ENCODE data around the gene AUTS2. TPM values are rescaled to one million over a fixed set of nuclear protein-coding genes. Genes with fewer than 3 reads are reported as not detected.
A peak's percentile ranks its signal among the peaks of the same experiment; 100 is the strongest.

The AUTS2 gene
- total RNA-seq, 5 donors from 2014 or later (not counting 1 experiment from before 2014, with no cell fraction given) = 10.6 to 66.2 (median 37.6) TPM

DNA sequence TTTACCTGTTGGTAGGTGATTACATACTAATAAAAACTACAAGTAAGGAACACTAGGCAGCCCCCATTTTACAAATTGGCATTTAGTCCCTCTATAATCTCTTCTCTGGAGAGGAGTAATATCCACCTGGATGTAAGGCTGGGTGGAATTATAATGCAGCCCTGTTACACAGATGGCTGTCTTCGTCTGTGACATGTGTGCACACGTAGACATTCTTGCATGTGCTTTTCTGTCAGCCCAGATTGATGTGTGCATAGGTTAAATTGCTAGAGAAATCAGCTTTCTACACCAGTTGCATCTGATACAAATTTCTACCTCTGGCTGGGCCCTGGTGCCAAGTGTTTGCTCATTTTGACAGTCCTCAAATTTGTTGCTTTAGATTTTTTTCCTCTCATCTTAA is 715.9 kb downstream of the AUTS2 start:
- CTCF ChIA-PET = no interaction called here

GRCh38 chr7:70316745-70317144 is 718.5 kb downstream of the AUTS2 start:
- H3K36me3 Mint-ChIP-seq = no peaks in the 10 kb centered on the region
- peak overlapping the region; percentile 38 to 59 for H3K27ac Mint-ChIP-seq
- H3K4me3 Mint-ChIP-seq = peak overlapping the region in 2 of 3 donors; percentile 7 to 50
- peaks cover 0 to 8% (median 4%) of the 10 kb centered on the region in 3 donors for H3K9me3 Mint-ChIP-seq
- 18% methylated on average over 4 of the region's 7 CpGs for WGBS (ENCODE audit: insufficient coverage)
- H3K27me3 Mint-ChIP-seq = no peaks in the 10 kb centered on the region
- Histone ChIP-seq H3K4me3 (ENCODE audit: control insufficient read depth in 1 of 2, extremely low read depth in 1 of 2, low read length in 1 of 2) (no peak overlapping the region), H3K27ac (ENCODE audit: low read length) (peak overlapping the region; percentile 16), H3K27me3 (replicated peaks in 1 of 2; ENCODE audit: control insufficient read depth in 2 of 2, extremely low read depth in 1 of 2, insufficient read depth in 2 of 2, low read length in 1 of 2) (no peaks in the 10 kb centered on the region), H3K9me3 (no peaks in the 10 kb centered on the region), H3K4me1 (ENCODE audit: control insufficient read depth in 1 of 2, extremely low read depth in 1 of 2, insufficient read depth in 2 of 2, low read length in 2 of 2) (peaks cover 32 to 48% of the 10 kb centered on the region in 2 experiments), H3K36me3 (ENCODE audit: control insufficient read depth in 2 of 2, extremely low read depth in 1 of 2, insufficient read depth in 1 of 2, low read length in 1 of 2) (no peaks in the 10 kb centered on the region)
- ChIA-PET POLR2A (no interaction called here), CTCF (no interaction called here)
- DNase-seq (peak in 25 of 35 experiments; percentile 2 to 44 (median 12)), ATAC-seq (replicated peaks in 1 of 4) (peak in 3 of 4 experiments; percentile 48 to 77 (median 71))
- peaks cover 29 to 63% (median 46%) of the 10 kb centered on the region in 3 donors for H3K4me1 Mint-ChIP-seq

More for the DNA sequence above, 715.9 kb downstream of the AUTS2 start:
- Histone ChIP-seq H3K27me3 (replicated peaks in 1 of 2; ENCODE audit: control insufficient read depth in 2 of 2, extremely low read depth in 1 of 2, insufficient read depth in 2 of 2, low read length in 1 of 2) (no peaks in the 10 kb centered on the region), H3K27ac (ENCODE audit: low read length) (no peak overlapping the region), H3K9me3 (no peaks in the 10 kb centered on the region), H3K36me3 (ENCODE audit: control insufficient read depth in 2 of 2, extremely low read depth in 1 of 2, insufficient read depth in 1 of 2, low read length in 1 of 2) (no peaks in the 10 kb centered on the region), H3K4me3 (ENCODE audit: control insufficient read depth in 1 of 2, extremely low read depth in 1 of 2, low read length in 1 of 2) (no peak overlapping the region), H3K4me1 (ENCODE audit: control insufficient read depth in 1 of 2, extremely low read depth in 1 of 2, insufficient read depth in 2 of 2, low read length in 2 of 2) (peaks cover 37 to 45% of the 10 kb centered on the region in 2 experiments)
- Mint-ChIP-seq H3K27me3 (no peaks in the 10 kb centered on the region), H3K27ac (no peak overlapping the region), H3K9me3 (peaks cover 0 to 8% (median 0%) of the 10 kb centered on the region in 3 donors), H3K4me1 (peaks cover 30 to 52% (median 49%) of the 10 kb centered on the region in 3 donors), H3K36me3 (no peaks in the 10 kb centered on the region), H3K4me3 (no peak overlapping the region)
- no CpG with 5 or more reads among the region's 2 CpGs for WGBS (ENCODE audit: insufficient coverage)
- POLR2A ChIA-PET = no interaction called here
- no peak for DNase-seq
- ATAC-seq (replicated peaks in 1 of 4) = no peak

DNA sequence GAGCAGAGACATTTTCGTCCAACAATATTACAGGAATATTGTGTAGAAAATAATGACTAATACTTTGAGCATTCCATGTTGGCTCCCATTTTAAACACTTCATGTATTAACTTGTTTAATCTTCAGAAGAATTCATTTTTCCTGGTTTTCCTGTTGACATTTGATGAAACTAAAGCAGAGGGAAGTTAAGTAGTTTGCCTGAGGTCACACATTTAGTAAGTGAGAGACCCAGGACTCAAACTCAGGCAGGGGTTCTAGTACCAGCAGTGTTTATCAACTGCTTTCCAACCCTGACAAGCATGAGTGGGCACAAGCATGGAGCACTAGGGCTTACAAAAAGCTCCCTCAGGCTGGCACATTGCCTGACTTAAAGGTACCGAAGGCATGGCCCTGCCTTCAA is 719.1 kb downstream of the AUTS2 start:
- Histone ChIP-seq H3K9me3 (no peaks in the 10 kb centered on the region), H3K27ac (ENCODE audit: low read length) (no peak overlapping the region), H3K4me1 (ENCODE audit: control insufficient read depth in 1 of 2, extremely low read depth in 1 of 2, insufficient read depth in 2 of 2, low read length in 2 of 2) (peaks cover 28 to 44% of the 10 kb centered on the region in 2 experiments), H3K4me3 (ENCODE audit: control insufficient read depth in 1 of 2, extremely low read depth in 1 of 2, low read length in 1 of 2) (no peak overlapping the region), H3K36me3 (ENCODE audit: control insufficient read depth in 2 of 2, extremely low read depth in 1 of 2, insufficient read depth in 1 of 2, low read length in 1 of 2) (no peaks in the 10 kb centered on the region), H3K27me3 (replicated peaks in 1 of 2; ENCODE audit: control insufficient read depth in 2 of 2, extremely low read depth in 1 of 2, insufficient read depth in 2 of 2, low read length in 1 of 2) (no peaks in the 10 kb centered on the region)
- no peak for ATAC-seq (replicated peaks in 1 of 4)
- WGBS (ENCODE audit: insufficient coverage) = no CpG with 5 or more reads among the region's 2 CpGs
- ChIA-PET POLR2A (no interaction called here), CTCF (no interaction called here)
- DNase-seq = no peak
- Mint-ChIP-seq H3K27ac (peak overlapping the region; percentile 38 to 59), H3K4me1 (peaks cover 23 to 57% (median 40%) of the 10 kb centered on the region in 3 donors), H3K9me3 (peaks cover 0 to 8% (median 4%) of the 10 kb centered on the region in 3 donors), H3K4me3 (peak overlapping the region in 1 of 3 donors; percentile 50), H3K36me3 (no peaks in the 10 kb centered on the region), H3K27me3 (no peaks in the 10 kb centered on the region)

DNA sequence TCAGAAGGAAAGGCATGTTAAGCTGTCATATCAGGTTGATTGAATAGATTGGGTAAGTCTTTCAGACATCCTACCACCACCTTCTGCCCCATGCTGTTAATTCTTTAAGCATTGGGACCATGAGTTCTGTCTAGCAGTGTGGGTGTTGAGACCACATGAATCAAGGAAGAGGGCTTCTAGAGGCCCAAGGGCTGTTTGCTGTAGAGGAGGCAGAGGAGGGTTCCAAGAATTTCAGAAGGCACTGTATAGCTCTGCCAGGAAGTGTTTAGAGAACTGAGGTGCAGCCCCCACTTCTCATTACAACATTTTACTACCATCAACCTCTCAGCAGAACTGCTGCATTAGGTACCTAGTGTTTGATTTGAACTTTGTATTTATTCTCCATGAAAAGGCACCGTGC is 720.2 kb downstream of the AUTS2 start:
- Mint-ChIP-seq H3K36me3 (no peaks in the 10 kb centered on the region), H3K27ac (peak overlapping the region in 1 of 2 donors; percentile 59), H3K4me1 (peaks cover 22 to 49% (median 35%) of the 10 kb centered on the region in 3 donors), H3K27me3 (no peaks in the 10 kb centered on the region), H3K9me3 (peaks cover 0 to 8% (median 4%) of the 10 kb centered on the region in 3 donors), H3K4me3 (peak overlapping the region in 1 of 3 donors; percentile 16)
- Histone ChIP-seq H3K9me3 (no peaks in the 10 kb centered on the region), H3K27ac (ENCODE audit: low read length) (no peak overlapping the region), H3K4me3 (ENCODE audit: control insufficient read depth in 1 of 2, extremely low read depth in 1 of 2, low read length in 1 of 2) (no peak overlapping the region), H3K4me1 (ENCODE audit: control insufficient read depth in 1 of 2, extremely low read depth in 1 of 2, insufficient read depth in 2 of 2, low read length in 2 of 2) (peaks cover 21 to 36% of the 10 kb centered on the region in 2 experiments), H3K27me3 (replicated peaks in 1 of 2; ENCODE audit: control insufficient read depth in 2 of 2, extremely low read depth in 1 of 2, insufficient read depth in 2 of 2, low read length in 1 of 2) (no peaks in the 10 kb centered on the region), H3K36me3 (ENCODE audit: control insufficient read depth in 2 of 2, extremely low read depth in 1 of 2, insufficient read depth in 1 of 2, low read length in 1 of 2) (no peaks in the 10 kb centered on the region)
- no CpG with 5 or more reads among the region's 1 CpG for WGBS (ENCODE audit: insufficient coverage)
- CTCF ChIA-PET = interaction anchor here in 1 of 2 donors (0.7 kb wide), 1 partner anchor 267 kb away, joined by 3 read pairs; no protein-coding TSS in a partner anchor
- DNase-seq (peak in 1 of 35 experiments; percentile 7), ATAC-seq (replicated peaks in 1 of 4) (peak; percentile 51 to 74 (median 64))
- POLR2A ChIA-PET = no interaction called here

DNA sequence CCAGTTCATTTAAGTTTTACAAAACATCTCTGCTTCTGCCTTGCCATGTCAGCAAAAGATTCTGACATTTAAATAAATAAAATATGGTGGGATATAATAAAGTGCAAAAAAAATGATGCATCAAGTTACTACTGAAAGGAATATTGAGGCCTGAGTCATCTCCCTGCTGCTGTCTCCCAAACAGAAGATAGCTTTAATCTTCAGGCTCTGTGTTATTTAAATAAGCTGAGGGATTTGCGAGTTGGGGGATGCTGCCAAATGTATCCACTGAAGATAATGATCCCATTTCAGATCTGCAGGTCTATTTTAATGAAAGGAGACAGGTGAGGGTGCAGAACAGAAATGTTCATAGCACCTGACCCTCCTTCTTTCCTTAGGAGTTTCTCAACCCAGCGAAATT is 720.8 kb downstream of the AUTS2 start:
- H3K9me3 Mint-ChIP-seq = peaks cover under 1 to 8% (median 4%) of the 10 kb centered on the region in 3 donors
- no CpG with 5 or more reads among the region's 2 CpGs for WGBS (ENCODE audit: insufficient coverage)
- POLR2A ChIA-PET = interaction anchor here in 1 of 2 donors (0.7 kb wide), 1 partner anchor 9 kb away, joined by 4 read pairs; no protein-coding TSS in a partner anchor

GRCh38 chr7:70321016-70321590 is 722.8 kb downstream of the AUTS2 start:
- no peak overlapping the region for H3K27ac Mint-ChIP-seq
- POLR2A ChIA-PET = no interaction called here
- no peaks in the 10 kb centered on the region for H3K9me3 ChIP-seq
- WGBS (ENCODE audit: insufficient coverage) = no CpG with 5 or more reads among the region's 6 CpGs
- H3K4me1 ChIP-seq (ENCODE audit: control insufficient read depth in 1 of 2, extremely low read depth in 1 of 2, insufficient read depth in 2 of 2, low read length in 2 of 2) = peaks cover 18 to 38% of the 10 kb centered on the region in 2 experiments
- H3K4me3 Mint-ChIP-seq = no peak overlapping the region
- no peaks in the 10 kb centered on the region for H3K27me3 ChIP-seq (replicated peaks in 1 of 2; ENCODE audit: control insufficient read depth in 2 of 2, extremely low read depth in 1 of 2, insufficient read depth in 2 of 2, low read length in 1 of 2)
- H3K27ac ChIP-seq (ENCODE audit: low read length) = no peak overlapping the region
- no peaks in the 10 kb centered on the region for H3K27me3 Mint-ChIP-seq
- CTCF ChIA-PET = interaction anchor here in 1 of 2 donors (0.6 kb wide), 1 partner anchor 459 kb away, joined by 4 read pairs; no protein-coding TSS in a partner anchor
- H3K36me3 Mint-ChIP-seq = no peaks in the 10 kb centered on the region
- H3K36me3 ChIP-seq (ENCODE audit: control insufficient read depth in 2 of 2, extremely low read depth in 1 of 2, insufficient read depth in 1 of 2, low read length in 1 of 2) = no peaks in the 10 kb centered on the region
- ATAC-seq (replicated peaks in 1 of 4) (no peak), DNase-seq (no peak)
- H3K4me3 ChIP-seq (ENCODE audit: control insufficient read depth in 1 of 2, extremely low read depth in 1 of 2, low read length in 1 of 2) = no peak overlapping the region
- peaks cover 0 to 4% (median 1%) of the 10 kb centered on the region in 3 donors for H3K9me3 Mint-ChIP-seq
- H3K4me1 Mint-ChIP-seq = peaks cover 22 to 45% (median 35%) of the 10 kb centered on the region in 3 donors

More for the DNA sequence above, 720.8 kb downstream of the AUTS2 start:
- DNase-seq = no peak
- Histone ChIP-seq H3K9me3 (no peaks in the 10 kb centered on the region), H3K36me3 (ENCODE audit: control insufficient read depth in 2 of 2, extremely low read depth in 1 of 2, insufficient read depth in 1 of 2, low read length in 1 of 2) (no peaks in the 10 kb centered on the region), H3K27ac (ENCODE audit: low read length) (no peak overlapping the region), H3K4me1 (ENCODE audit: control insufficient read depth in 1 of 2, extremely low read depth in 1 of 2, insufficient read depth in 2 of 2, low read length in 2 of 2) (peaks cover 19 to 39% of the 10 kb centered on the region in 2 experiments), H3K4me3 (ENCODE audit: control insufficient read depth in 1 of 2, extremely low read depth in 1 of 2, low read length in 1 of 2) (no peak overlapping the region), H3K27me3 (replicated peaks in 1 of 2; ENCODE audit: control insufficient read depth in 2 of 2, extremely low read depth in 1 of 2, insufficient read depth in 2 of 2, low read length in 1 of 2) (no peaks in the 10 kb centered on the region)
- Mint-ChIP-seq H3K27me3 (no peaks in the 10 kb centered on the region), H3K4me3 (no peak overlapping the region), H3K36me3 (no peaks in the 10 kb centered on the region), H3K4me1 (peaks cover 22 to 49% (median 35%) of the 10 kb centered on the region in 3 donors), H3K27ac (peak overlapping the region in 1 of 2 donors; percentile 12)
- CTCF ChIA-PET = interaction anchor here in 1 of 2 donors (0.6 kb wide), 1 partner anchor 9 kb away, joined by 7 read pairs; no protein-coding TSS in a partner anchor
- ATAC-seq (replicated peaks in 1 of 4) = no peak

Data from T-cell (primary cell).